Activated CD4-positive, CD25-positive, alpha-beta regulatory T cell treated with anti-CD3 and anti-CD28 coated beads, Interleukin-2, amount 50 U/mL, for 72 hours (primary cell): ENCODE data around the gene RRP12.
"Not testable (repeated sequence)": the region's sequence is repeated elsewhere in the genome, so short reads cannot be mapped to it uniquely, and the experiment has no call there.

Experiments
- DNase-seq: peaks from one replicate; pipeline ENCODE4 v3.0.0; 2021

The RRP12 gene, protein sequence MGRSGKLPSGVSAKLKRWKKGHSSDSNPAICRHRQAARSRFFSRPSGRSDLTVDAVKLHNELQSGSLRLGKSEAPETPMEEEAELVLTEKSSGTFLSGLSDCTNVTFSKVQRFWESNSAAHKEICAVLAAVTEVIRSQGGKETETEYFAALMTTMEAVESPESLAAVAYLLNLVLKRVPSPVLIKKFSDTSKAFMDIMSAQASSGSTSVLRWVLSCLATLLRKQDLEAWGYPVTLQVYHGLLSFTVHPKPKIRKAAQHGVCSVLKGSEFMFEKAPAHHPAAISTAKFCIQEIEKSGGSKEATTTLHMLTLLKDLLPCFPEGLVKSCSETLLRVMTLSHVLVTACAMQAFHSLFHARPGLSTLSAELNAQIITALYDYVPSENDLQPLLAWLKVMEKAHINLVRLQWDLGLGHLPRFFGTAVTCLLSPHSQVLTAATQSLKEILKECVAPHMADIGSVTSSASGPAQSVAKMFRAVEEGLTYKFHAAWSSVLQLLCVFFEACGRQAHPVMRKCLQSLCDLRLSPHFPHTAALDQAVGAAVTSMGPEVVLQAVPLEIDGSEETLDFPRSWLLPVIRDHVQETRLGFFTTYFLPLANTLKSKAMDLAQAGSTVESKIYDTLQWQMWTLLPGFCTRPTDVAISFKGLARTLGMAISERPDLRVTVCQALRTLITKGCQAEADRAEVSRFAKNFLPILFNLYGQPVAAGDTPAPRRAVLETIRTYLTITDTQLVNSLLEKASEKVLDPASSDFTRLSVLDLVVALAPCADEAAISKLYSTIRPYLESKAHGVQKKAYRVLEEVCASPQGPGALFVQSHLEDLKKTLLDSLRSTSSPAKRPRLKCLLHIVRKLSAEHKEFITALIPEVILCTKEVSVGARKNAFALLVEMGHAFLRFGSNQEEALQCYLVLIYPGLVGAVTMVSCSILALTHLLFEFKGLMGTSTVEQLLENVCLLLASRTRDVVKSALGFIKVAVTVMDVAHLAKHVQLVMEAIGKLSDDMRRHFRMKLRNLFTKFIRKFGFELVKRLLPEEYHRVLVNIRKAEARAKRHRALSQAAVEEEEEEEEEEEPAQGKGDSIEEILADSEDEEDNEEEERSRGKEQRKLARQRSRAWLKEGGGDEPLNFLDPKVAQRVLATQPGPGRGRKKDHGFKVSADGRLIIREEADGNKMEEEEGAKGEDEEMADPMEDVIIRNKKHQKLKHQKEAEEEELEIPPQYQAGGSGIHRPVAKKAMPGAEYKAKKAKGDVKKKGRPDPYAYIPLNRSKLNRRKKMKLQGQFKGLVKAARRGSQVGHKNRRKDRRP (N-terminal part only)

DNA sequence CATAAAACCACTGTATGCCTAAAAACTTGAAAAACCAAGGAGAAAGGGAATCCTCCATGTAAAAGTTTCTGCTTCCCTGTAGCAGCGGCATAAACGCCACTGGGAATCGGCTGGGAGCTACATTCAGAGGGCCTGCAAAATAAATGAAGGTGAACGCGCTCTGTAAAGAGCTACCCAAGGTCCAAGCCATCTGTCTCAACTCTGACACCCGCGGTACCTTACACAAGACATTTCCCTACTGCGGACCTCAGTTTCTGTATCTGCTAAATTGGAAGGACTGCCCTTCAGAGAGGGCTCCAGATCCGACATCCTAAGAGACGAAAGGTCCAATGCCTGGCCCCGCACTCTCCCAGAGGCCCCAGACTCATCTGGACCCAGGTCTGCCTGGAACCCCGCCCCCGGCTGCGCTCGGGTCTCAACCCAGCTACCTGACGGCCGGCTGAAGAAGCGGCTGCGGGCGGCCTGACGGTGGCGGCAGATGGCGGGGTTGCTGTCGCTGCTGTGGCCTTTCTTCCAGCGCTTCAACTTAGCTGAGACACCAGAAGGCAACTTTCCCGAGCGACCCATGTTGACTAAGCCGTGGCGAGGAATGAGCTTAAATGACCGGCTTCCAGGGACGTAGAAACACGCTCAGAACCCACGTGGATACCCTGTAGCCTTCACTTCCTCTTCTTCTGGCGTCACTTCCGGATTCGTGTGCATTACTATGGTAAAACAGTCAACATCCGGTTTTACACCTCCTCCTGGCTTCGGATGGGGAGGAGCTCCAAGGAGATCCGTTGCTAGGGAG is at the start of gene RRP12:
Gene RRP12 (minus strand): TSS at position 676 of the 790 bp plus-strand sequence. CDS start 109 bp downstream, at position 567.
- DNase-seq = peak; percentile 70

DNA sequence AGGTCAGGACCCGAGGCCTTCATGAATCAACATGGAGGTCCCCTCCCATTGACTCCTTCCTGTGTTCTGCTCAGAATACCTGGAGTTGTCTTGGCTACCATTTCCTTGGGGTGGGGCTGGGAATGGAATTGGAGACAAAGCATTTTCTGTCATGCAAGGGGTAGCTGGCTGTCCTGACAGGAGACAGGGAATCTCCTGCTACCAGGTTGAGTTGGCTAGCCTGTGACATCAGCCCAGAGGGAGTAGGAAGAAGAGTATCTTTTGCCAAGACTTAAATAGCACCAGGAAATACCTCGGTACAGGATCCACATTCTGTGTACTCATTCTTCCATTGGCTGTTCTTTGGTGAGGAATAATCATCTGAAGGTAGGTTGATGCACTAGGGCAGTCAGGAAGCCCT is 49.7 kb upstream of the RRP12 start:
- no peak for DNase-seq

DNA sequence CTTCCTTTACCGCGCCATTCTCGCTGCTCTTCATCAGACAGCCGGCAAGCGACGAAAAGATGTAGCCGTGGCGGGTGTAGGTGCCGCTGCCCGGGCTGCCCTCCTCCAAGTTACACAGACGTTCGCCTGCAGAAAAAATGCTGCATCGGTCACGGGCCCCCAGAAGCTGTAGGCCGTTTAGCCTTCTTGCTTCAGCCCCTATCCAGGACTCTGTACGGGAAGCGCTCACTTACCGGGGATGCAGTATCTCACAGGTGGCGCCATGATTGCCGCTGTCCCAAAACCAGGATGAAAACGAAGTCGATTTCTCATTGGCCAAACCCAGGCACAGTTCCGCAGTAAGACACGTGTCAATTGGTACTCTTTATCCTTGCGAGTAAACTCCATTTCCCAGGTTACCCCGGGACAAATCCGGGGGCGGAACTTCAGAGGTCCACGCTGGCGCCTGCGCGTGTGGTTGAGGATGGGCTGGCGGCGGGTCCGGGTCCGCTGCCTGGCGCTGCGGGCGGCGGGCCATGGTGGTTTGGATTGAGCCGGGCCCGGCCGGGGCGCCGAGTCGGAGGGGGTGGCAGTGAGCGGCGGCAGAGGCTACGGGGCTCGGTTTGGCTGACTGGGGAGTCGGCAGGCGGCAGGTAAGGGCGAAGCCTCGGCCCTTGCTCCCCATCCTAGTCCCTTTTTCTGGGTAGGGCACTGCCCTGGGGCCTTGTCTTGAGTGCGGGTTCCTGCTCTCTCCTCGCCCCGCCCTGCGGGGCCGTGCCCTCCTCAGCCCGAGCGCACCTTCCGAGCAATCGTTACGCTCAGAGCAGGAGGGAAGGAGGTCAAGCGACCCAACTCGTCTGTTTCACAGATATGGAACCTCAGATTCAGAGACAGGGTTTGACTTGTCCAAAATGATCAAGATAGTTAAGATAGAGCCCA is 44.8 kb upstream of the RRP12 start, which contains the start of the genes EXOSC1 and ZDHHC16:
Gene EXOSC1 (minus strand): TSS at position 285 of the 918 bp plus-strand sequence. CDS start 21 bp downstream, at position 264.
Gene ZDHHC16 (plus strand): TSS at position 454 of the 918 bp plus-strand sequence. CDS start 5,501 bp downstream, outside the sequence.
- peak; percentile 89 for DNase-seq

DNA sequence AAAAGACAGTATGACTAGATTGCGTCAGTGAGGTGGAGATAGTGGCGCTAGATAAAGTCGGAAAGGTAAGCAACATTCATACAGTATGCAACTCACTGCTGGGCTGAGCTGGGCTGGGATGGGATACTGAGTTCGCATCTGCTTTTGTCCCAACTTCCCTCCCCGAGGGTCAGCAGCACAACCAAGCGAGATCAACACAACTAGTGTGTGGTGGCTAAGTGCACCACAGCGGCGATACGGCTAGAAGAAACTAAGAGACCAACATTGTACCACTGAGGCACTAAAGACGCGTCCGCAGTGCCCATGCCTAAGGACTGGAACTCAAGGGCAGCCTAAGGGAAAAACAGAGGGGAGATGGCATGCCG is 44.2 kb upstream of the RRP12 start:
- DNase-seq = no peak

DNA sequence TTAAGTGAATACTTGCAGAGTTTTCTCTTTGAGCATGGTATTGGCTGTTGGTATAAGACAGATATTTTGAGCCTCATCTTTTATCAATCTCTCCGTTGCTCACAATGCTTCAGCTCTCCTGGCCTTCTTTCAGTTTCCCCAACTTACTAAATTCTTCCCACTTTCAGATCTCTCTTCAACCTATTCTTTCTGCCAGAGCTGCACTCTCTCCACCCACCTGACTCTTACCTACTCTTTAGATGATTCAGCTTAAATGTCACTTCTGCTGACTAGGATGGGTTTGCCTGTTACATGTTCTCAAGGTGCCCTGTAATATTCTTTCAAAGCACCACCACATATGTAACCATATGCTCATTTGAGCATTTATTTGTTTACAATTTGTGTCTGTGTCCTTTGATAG is 43.1 kb upstream of the RRP12 start:
- no peak for DNase-seq

DNA sequence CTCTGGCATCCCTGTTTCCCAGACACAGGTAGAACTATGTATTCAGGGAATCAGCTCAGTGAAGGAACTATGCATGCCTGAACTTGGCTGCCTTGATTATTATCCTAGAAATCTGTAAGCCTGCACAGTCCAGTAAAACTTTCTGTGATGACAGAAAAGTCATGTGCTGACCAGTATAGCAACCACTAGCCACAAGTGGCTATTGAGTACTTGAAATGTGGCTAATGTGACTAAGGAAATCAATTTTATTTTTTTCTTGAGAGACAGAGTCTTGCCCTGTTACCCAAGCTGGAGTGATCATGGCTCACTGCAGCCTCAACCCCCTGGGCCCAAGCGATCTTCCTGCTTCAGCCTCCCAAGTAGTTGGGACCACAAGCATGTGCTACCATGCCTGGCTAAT is 41.1 kb upstream of the RRP12 start:
- no peak for DNase-seq

DNA sequence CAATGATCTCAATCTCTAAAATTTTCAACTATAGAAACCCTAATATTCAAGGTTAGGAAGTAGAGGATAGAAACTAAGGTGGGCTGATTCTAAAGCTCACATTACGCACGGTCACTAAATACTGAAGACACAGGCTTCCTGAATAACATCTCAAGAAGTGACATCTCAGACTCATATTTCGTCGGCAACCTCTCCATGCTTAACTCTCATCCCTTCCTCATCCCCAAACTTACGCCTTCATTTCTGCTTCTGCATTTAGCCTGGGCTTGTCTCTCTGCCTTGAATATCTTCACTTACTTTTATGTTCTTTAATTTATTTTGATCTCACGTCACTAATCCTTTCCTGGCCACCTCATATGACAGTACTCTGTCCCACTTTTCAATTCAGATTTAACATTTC is 34.1 kb upstream of the RRP12 start:
- no peak for DNase-seq

DNA sequence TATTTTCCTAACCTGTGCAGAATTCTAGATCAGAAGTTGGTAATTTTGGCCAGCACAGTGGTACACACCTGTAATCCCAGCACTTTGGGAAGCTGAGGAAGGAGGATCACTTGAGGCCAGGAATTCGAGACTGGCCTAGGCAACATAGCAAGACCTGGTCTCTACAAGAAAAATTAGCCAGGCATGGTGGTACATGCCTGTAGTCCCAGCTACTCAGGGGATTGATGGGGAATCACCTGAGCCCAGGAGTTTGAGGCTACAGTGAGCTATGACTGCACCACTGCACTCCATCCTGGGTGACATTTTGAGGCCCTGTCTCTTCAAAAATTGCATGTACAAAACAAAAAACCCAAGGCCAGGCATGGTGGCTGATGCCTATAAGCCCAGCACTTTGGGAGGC is 33.4 kb upstream of the RRP12 start:
- no peak for DNase-seq

DNA sequence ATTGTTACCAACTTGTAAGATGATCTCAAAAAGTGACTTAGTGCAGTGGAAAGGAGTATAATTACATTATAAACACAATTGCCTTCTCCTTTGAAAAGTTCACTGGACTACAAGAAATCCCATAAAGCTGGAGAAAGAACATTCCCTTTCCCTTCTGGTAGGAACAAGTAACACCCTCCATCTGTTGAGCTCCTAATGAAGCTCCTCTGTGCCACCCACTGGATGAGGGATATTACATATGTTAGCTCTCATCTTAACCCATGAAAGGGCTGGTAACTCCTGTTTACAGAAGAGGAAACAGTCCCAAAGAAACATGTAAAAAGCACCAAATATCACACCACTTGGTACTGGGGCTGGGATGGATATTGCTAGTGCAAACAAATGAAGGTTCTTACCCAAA is 32.9 kb upstream of the RRP12 start:
- DNase-seq = no peak

DNA sequence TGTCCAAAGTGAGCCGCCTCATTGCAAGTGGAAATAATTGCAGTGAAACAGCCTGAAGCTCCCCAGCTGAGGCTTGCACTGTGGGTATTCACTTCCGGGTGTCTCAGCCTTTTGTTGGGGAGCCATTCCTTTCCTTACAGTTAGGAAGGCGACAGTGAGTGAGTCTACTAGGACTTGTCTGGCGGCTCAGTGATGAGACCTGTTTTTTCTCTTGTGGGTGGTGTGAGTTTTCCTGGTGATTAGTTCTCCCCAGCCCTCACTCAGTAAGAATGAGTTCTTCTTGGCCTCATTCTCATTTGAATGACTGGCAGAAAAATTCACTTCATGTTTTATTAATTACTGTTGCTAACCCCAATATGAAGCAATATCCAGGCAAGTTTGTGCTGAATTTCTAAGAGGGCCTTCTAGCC is 27.4 kb upstream of the RRP12 start:
- no peak for DNase-seq

DNA sequence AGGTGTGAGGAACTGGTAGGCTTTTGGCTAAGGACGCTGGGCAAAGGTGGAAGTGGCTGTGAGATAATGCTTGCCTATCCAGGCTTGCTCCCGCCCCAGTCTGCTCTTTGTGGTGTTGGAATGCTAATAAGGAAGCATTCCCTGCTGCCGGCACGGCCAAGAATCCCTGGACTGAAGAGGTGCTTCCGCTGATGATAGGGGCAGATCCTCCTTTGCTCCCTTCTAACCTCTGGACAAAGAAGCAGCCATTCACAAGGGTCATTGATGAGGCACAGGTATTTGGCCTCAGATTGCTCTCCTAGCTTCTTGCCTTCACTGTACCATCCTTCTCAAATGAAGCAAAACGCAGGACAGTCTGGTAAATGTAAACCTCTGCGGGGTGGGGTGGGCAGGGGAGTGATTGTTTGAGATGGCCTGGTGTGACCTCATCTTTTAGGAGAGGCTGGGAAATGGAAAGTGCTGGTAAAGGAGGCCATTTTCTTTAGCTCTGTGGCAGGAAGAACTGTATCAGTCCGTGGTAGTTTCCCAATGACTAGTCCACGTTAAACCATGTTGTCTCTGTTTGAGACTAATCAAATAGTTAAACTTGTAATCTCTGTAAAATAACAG is 26.5 kb upstream of the RRP12 start:
- DNase-seq = no peak

DNA sequence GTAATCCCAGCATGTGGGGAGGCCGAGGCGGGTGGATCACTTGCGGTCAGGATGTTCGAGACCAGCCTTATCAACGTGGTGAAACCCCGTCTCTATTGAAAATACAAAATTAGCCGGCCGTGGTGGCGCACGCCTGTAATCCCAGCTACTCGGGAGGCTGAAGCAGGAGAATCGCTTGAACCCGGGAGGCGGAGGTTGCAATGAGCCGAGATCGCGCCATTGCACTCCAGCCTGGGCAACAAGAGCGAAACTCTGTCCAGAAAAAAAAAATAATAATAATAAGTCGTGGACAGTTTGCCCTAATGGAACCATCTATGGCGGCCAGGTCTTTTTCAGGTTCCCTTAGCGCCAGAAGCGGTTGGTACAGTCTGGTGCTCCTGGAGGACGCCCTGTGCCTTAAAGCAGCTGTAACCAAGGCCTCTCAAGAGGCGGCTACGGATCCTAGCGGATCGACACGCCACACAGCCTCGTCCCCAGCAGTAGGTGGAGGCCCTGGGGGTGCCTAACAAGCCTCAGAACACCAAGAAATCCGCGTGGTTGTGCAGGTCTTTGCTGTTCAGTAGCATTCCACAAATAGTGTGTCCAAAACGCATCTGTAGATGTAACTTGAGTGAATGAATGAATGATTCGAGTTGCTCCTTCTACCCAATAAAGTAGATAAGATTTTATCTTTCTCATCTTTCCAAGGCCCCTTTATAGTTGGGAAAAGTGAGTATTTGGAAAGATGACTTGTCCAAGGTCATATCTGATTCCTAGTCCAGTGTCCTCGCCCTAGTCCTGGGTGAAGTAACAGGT is 25.8 kb upstream of the RRP12 start:
- DNase-seq = no peak

DNA sequence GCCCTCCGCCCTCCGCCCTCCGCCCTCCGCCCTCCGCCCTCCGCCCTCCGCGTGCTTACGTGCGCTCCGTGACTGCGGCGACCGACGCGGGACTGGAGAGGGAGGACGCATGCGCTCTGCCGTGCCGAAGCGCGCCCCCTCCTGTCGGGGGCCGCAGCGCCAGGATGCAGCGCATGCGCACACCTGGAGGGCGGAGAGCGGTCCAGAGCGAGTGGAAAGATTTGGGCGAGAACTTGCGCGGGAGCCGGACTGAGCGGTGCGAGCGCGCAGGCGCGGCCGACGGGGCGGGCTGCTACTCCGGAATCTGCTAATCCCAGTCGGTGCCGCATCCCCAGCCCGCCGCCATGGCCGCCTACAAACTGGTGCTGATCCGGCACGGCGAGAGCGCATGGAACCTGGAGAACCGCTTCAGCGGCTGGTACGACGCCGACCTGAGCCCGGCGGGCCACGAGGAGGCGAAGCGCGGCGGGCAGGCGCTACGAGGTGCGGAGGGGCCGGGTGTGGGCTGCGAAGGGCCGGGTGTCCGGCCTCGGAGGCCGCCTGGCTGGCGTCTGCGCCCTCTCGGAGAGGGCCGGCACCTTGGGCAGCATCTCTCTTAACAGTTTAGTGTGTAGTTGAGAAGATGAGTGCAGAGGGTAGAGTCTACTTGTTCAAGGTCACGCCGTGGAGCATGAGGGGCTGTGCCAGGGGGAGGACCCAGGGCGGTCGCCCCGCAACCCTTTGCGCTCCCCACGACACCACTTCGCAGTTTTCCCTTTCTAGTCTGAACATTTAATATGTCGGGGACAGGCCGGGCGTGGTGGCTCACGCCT is 25.0 kb upstream of the RRP12 start, which contains the start of gene PGAM1:
Gene PGAM1 (plus strand): TSS at position 228 of the 812 bp plus-strand sequence. CDS start 117 bp downstream, at position 345.
- DNase-seq = peak; percentile 97

DNA sequence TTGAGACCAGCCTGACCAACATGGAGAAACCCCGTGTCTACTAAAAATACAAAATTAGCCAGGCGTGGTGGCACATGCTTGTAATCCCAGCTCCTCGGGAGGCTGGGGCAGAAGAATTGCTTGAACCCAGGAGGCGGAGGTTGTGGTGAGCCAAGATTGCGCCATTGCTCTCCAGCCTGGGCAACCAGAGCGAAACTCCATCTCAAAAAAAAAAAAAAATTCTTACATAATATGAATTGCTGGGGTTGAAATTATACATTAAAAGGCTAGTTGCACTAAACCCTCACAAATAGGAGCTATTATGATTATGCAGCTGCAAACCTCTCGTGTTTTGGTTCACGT is 22.6 kb upstream of the RRP12 start:
- DNase-seq = not testable (repeated sequence)

DNA sequence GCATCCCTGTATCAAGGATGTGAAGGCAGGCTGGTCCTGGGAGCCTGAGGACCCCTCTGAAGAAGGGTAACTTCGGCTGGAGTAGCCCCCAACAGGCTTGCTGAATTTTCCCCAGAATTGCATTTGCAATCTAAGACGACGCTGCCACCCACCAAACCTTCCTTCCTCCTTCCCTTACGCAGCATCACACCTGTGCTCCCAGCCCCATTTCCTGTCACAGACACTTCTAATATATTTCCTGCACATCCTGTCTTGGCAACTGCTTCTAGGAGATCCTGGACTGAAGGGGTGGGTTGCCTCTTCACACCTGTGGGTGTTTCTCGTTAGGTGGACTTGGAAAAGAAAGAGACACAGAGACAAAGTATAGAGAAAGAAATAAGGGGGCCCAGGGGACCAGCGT is 15.4 kb upstream of the RRP12 start:
- no peak for DNase-seq

DNA sequence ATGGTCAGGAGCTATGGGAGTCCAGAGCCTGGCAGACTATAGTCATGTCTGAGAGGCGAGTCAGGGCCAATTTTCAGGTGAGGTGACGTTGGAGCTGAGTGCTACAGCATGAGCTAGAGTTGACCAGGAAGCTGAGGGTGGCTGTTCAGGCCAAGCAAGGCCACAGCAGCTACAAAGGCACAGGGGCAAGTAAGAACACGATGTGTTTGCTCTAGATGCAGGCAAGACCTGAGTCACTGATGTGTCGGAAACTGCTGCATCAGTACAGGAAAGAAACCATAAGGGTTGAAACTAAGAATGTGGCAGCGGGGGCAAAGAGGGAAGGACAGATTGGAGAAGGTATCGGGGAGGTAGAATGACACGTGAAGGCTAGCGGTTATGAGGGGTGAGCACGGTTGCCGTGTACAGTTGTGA is 11.8 kb upstream of the RRP12 start:
- peak; percentile 40 for DNase-seq

DNA sequence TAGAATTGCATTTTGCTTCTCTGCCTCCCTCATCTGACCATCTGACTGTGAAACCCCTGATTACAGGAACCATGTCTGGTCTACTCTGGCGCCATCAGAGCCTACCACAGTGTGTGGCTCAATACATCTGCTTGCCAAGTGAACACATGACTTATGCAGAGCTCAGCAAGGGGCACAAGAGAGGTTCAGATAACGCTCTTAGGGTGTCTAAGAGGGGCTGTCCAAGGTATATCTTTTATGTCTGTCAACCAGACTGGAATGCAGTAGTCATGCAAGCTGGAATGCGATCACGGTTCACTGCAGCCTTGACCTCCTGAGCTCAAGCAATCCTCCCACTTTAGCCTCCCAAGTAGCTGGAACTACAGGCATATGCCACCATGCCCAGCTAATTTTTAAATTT is 10.3 kb upstream of the RRP12 start:
- no peak for DNase-seq

DNA sequence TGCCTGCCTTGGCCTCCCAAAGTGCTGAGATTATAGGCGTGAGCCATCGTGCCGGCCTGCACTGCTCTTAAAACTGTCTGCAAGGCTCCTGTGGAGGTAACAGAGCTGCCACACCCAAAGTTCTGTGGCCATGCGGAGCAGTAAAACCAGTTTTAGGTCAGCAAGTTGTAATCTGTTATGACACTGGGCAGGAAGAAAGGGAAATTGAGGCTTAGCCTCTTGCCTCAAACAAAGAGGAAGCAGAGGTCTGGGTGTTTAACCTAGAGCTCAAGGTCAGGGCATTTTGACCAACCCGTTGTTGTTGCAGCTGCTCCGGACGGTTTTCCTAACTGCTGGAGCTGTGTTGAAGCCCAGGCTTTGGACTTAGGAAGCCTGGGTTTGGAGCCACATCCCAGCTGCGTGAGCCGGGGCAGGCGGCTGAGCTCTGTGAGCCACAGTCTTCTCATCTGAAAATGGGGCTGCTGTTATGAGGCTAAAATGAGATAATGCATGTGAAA is 7.4 kb upstream of the RRP12 start:
- DNase-seq = no peak

DNA sequence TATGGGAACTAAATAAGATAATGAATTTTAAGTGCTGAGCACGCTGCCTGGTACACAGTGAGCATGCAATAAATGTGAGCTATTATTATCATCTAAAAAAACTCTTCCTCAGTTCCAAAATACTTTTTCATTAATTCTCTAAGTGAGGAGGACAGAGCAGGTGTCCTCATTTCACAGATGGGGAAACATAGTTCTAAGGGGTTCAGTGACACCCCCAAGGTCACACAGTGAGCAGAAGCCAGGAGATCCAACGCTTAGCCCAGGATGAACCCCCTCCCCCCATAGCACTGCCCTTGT is 6.8 kb upstream of the RRP12 start:
- DNase-seq = no peak
